GM19395 (cell line): ENCODE results near the gene F13A1.
"Not testable (repeated sequence)": the region's sequence is repeated elsewhere in the genome, so short reads cannot be mapped to it uniquely, and the experiment has no call there.

Source experiments
- ATAC-seq: cut with Tn5 transposase; IDR thresholded peaks from one replicate; pipeline ENCODE4 v1.9.1; 2021; ENCODE audit warnings: mild to moderate bottlenecking, moderate library complexity; ENCODE audit not compliant: unreplicated experiment

Gene F13A1

DNA sequence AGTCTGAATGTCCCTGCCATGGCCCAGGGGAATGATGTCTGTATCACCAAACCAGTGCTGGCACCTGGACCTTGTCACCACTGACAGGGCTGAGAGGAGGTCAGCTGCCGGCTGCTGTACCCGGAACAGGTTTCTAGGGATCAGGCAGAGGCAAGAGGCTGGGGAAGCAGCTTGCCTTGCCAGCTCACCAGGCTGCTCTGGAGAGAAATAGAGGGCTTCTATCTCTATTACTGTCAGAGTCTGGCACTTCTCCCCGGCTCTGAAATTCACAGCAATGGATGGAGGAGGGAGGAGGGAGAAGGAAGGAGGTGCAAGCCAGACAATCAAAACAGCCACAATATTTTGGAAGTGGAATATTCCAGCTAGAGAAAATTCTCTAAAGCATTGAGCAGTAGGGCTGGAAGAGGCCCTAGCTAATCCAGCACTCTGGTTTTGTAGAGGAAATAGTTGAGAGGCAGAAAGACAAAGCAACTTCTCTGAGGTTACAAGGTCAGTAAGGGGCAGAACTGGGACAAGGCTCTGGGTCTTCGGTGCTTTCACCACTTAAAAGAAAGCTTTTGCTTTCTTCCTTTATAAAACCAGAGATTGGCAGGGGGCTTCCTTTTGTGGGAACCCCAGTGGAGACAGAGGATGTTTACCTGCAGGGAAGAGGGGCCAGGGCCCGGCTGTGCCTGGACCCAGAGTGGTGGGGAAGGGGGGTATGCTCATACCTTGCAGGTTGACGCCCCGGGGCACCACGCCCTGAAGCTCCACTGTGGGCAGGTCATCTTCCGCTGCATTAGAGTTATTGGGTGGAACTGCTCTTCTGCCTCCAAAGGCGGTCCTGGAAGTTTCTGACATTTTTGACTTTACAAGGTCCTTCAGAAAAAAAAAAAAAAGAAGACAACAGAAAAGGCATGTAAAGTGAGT is 2.4 kb downstream of the F13A1 start:
- no peak for ATAC-seq

DNA sequence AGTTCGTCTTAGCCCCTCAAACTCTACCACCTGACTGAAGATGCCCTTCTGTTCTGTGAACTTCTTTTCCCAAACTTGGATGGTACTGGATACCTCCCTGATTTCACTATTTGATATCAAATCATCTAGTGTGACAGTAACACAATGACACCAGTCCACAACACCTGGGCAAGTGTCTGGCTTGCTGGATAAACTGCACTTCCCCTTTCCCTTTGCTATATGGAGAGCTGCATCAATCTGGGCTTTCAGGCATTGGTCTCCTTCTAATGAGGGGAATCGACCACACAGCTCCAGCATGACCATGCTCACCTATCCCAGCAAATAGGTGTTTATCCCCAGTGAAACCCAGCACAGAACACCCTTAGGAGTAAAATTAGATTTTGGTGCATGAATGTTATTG is 3.1 kb downstream of the F13A1 start:
- no peak for ATAC-seq

DNA sequence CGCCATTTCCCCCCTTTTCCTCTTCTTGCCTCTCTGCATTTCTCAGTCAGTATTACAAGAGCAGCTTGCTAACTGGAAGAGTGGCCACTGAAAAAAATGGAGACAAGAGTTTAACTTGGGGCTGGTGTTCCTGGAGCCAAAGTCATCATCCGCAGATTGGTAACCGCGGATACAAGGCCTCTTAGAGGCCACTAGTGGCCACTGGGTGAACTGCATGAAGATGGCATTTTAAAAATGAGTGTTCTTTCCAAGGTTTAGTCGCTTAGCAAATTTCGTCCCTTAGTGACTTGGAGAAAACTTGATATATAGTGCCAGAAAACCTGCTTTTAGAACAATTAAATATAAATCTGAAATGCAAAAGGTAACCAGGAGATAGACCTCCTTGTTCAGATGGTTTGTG is 4.8 kb downstream of the F13A1 start:
- ATAC-seq = no peak

DNA sequence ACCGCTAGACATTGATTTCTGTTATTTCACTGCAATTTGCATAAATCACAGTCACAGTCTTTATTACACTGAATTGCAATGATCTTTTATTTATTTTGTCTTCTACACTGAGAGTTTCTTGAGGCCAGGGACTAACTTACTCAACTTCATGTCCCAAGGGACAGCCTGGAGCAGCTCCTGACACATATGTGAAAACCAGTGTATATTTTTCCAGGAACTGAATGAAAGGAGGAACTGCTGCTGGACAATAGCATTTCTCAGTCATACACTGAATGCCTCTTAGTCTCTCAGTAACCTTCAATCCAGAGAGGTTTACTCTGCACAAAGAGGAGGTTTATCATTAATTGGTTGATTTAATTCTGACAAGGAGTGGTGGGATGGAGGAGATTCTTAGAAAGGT is 5.9 kb downstream of the F13A1 start:
- no peak for ATAC-seq

DNA sequence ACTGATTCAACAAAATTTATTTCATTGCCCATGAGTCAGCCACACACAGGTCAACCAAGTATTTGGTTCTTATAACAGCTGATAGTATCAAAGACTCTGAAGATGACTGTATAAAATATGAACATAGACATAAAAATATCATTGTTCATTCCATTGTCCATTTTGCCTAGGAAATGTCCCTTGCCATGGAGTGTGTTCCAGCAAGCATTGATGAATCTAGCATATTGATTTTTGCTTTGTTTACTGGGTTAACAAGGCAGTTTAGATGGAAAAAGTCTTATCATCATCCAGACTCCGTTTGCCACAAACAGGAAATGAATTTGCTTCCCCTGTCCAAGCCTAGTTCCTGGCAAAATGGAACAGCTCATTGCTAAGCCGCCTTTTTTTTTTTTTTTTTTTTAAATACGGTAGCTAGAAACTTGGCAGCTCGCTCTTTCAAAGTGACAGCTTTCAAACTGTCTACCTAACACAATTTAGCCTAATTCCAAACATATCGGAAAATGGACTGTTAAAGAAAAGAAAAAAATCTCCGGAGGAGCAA is 7.5 kb downstream of the F13A1 start:
- no peak for ATAC-seq

DNA sequence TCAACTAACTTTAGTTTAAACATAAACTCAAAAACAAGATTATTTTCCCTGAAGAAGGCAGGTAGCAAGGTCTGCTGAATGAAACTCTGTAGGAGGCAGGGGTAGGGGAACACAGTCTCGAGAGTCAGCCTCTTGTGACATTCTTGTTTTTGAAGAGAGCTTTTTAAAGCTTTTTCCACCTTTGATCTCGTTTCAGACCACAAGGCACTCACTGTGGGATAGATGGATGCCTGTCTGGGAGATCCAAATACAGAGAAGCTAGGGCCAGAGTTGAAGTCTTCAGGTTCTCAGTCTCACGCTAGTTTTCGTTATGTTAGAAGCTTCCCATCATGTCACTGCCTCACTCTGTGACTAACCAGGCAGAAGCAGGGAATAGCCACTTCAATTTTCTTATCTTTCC is 14.9 kb downstream of the F13A1 start:
- ATAC-seq = no peak

DNA sequence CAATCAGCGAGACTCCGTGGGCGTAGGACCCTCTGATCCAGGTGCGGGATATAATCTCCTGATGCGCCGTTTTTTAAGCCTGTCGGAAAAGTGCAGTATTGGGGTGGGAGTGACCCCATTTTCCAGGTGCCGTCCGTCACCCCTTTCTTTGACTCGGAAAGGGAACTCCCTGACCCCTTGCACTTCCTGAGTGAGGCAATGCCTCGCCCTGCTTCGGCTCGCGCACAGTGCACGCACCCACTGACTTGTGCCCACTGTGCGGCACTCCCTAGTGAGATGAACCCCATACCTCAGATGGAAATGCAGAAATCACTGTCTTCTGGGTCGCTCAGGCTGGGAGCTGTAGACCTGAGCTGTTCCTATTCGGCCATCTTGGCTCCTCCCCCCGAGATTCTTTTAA is 20.1 kb downstream of the F13A1 start:
- ATAC-seq = not testable (repeated sequence)

DNA sequence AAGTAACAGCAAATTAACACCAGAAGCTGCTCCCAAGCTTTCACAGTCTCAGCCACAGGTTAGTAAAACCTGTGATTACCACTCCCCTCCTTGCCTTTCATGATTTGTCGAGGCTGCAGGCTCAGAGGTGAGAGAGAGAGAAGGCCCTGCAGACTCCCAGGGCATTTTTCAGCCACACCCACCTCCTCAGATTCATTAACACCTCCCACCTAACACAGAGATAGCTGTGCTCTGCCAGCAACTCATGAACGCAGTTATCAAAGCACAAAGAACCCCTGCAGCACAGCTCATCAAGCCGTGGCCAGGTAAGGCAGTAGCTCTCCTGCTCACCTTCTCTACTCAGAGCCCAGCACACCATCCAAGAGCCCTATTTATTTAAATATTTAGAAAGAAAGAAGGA is 27.1 kb downstream of the F13A1 start:
- no peak for ATAC-seq

DNA sequence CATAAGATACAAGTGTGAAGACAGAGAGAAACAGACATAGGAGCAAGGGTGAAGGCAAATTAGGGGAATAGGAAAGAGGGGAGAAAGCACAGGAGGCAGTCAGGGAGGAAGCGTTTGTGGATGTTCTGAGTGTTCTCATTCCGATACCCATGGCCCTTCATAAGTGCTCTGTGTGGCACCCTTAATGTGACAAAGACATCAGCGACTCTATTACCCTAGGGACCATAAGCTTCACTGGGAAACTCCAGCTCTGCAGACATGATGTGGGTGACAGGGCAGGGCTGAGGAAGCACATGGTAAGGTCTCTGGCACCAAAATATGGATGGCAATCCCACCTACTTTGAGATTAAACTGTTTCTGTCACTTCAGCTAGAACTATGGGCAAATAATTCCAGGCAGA is 33.0 kb downstream of the F13A1 start:
- ATAC-seq = no peak

DNA sequence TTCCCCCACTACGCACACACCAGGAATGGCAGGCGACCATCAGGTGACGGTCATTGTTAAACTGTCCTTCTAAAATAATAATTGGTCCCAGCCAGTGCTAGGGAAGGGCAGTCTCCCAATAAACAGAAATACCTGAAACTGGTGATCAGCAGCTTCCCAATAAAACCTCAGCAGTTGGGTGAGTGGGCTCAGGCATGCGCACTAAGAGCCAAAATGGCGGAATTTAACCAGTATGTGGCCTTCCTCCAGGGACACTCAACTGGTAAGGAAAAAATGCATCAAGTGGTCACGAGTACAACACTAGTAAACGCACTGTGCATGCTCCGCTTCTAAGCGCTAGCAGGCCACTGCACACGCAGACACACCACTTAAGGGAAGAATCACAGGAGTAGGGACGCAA is 34.8 kb downstream of the F13A1 start:
- no peak for ATAC-seq

DNA sequence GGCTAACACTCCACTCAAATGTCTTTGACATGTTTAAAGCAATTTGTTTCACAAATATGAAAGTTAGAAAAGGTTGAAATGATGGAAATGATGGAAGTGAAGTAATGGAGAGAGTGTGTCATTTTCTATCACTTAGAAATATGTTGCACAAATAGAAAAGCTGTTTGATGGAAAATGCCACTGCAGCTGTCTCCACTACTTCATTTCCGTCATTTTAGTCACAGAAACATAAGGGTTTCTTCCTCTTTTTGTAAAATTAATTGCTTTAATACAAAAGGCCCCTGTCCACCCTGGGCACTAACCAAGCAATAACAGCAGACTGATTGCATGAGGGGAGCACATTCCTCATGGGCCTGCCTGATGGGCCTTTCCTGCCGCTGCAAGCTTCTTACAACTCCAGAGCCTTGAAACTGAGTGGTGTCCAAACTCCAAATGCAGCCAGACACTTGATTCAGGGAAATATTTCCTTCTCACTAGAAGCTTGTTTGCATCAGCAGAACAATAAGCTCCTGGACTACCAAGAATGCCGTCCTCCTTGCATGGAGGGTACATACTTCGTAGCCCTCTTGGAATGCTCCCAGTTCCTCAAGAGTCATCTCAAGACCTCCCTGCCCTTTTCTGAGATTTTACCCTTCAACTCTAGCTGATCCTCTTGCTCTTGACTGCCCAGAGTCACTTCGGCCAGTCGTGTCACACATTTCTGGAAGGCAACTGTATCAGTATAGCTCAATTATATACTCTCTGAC is 36.1 kb downstream of the F13A1 start:
- no peak for ATAC-seq

DNA sequence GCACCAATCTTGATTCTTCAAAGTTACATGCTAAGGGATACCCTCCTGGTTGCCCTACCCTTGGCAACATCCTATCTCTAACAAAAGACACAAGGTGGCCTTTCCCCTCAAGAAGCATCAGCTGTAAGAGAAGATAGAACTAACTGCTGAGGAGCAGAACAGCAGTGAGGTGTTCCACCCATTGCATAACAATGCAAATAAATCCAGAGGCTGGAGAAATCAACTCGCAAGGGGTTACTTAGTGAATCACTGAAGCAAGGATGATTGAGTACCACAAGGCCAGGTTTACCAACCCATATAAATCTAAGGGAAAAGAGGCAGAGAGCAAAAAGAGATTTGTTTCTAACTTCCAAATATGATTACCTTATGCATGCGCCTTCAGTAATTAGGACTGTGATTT is 36.7 kb downstream of the F13A1 start:
- no peak for ATAC-seq

DNA sequence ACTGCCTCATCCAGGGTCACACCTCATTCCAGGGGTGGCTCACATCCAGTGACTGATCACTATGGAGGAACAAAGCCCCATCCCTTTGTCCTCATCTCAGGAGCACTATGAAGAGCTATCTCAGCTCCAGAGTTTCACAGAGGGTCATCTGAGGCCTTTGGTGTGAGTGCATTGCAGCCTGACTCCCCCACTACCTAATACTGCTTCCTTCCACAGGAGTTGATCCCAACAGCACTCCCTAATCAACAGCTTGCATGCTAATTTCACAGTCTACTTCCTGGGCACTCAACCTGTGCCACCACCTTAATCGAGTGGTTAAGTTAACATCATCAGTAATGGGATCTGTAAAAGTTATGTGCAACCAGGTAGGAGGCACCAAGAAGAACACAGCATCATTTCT is 37.7 kb downstream of the F13A1 start:
- ATAC-seq = no peak

DNA sequence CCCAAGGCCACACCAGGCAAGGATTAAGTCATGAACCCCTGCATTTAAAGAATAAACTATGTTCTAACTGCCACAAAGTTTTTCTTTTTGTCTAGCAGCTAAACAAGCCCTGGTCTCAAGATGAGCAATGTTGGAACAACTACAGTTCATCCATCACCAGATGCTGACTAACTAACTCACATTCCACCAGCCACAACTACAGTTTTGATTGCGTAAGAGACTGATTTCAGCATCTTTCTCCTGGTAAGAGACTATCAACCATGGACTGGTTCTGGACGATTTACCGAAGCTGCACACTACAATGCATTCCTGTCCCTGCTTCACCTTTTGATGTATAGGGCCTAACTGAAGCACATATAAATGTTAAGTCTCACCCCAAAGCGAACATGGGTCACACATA is 43.0 kb downstream of the F13A1 start:
- ATAC-seq = no peak

DNA sequence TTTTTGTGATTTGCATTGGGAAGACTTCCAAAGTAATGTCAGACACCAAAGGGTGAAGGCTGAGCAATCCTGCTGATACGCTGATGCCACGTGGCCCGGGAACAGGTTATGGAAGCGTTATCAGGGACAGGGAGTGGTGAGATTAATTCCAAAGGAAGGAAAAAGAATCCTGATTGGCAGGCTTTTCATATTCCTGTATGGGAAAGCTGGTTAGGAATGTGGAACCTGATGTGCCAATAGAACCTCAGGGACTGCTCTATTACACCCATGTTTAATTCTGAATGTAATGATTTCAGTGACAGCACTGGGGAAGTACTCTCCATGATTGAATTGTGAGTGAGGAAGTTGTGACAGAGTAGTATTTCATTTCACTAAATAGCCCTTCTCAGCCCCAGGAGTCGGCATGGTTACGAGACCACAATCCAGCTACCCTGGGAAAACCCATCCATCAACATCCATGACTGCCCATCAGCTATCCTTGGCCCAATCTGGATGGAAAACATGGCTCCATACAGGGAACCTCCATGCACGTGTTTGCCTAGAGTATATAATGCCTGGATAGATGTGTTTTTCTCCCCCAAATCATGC is 49.4 kb downstream of the F13A1 start:
- no peak for ATAC-seq

DNA sequence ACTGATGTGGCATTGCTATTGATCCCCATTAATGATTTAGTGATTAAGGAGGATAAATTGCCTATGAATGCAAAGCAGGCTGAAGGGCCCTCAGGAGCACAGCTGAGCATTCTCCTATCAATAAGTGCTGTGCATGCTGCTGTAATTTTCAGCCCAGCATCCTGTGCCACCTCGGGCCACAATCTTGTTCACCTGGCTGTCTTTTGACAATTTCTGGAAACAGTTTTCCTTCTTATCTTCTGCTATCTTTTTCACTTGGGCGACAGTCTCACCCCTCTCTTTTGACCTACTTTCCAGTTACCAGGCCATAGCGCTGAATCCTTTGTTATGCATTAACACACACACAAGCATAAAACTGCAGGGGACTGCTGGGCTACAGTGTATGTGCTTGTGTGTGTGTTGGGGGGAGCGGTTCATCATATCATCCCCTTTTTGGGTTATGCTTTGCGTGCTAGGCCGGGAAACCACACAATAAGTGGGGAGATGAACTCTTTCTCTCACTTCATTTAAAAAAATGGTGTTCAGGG is 60.2 kb downstream of the F13A1 start:
- ATAC-seq = no peak

DNA sequence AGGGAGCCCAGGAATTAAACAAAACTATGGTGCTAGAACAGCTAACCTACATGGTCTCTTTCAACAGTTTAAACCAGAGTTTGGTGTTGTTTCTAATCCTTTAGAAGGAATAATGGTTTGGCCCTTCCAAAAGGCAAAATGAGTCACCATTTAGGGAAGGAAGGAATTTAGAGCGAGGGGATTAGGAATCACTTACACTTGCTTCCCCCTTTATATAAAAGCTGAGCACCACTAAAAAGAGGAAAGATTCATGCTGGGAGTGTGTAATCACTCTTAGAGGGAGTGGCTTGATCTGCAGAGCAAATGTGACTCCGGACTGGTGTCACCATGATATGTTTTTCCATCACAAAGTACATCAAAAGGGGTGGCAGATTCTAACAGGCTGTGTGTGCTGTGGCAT is 63.6 kb downstream of the F13A1 start:
- no peak for ATAC-seq

DNA sequence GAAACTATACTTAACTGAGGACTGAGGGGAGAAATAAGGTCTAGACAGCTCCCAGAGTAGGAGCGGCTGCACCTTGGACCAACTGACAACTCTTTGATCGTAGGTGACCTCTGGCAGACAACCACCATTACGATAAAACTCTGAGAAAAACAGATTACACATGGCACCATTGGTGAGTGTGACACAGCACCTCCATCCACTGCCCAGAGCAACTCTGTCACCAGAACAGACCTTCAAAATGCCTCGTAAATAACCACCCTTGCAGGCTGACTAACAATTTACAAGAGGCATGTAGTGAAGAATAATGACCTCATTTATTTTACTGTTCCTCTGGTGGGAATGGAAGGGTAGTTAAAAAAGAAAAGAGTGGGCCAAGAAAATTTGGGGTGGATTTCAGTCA is 64.2 kb downstream of the F13A1 start:
- no peak for ATAC-seq

DNA sequence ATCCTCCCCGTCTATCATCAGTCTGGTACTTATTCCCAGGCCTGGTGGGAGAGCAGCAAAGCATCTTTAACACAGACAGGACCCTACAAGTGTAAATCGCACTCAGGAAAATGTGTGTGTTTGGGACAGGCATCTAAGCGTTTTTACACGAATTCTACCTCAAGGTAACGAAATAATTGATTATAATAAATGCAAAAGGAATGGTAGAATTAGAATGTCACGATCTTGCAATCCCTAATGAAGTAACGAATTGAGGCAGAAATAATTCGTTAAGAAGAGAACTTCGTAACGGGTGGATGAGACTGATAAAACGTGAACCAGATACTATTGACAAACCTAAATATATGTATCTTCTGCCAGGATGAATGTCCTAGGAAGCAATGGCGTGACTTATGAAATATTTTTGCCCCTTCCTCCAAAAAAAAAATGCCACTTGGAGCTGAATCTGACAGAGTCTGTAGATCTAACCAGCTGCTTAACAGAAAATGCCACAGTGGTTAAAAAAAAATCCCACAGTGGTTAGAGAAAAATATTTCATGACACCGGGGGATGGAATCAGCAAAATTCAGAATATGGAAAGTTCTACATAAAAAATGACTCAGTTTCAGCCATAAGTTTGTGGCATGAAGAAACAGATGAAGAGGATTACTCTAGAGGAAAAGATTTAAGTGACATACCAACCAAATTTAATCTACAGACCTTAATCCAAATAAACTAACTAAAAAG is 68.7 kb downstream of the F13A1 start:
- no peak for ATAC-seq

DNA sequence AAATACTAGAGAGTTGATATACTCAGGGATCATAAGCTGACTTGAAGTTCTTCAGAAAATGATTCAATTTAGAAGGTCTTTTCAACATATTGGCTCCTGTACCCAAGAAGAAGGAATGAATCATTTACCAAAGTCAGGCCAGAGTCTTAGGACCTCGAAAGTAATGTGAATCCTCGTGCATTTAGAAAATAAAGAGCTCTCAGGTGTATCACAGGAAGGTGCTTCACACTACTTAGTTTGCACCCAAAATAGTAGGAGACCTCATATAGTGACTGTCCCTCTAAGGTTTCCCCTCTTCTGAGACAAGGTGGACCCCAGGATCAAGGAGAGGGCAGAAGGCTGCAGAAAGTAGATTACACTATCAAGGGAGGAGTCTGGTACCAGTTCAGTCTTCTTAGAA is 71.8 kb downstream of the F13A1 start:
- peak; percentile 70 for ATAC-seq

DNA sequence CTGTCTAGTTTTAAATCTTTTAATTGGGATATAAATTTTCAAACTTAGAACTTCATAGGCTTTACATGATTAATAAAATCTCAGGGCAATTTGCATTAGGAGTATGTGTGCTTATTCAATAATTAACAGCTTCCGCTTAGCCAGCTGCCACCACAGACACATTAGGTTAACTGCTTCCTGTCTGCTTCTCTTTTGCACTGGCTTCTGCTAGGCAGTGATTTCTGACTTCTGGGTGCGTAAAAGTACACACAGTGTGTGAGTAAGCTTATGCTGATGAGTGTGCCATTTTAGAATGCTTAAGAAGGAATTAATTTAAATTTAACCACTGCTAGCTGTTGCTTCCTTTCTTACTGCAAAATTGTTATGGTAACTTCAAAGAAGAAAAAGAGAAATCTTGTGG is 73.9 kb downstream of the F13A1 start:
- ATAC-seq = peak; percentile 87
